Stimulated activated CD8-positive, alpha-beta memory T cell treated with anti-CD3 and anti-CD28 coated beads, Interleukin-4, amount 100 ng/mL, for 48 hours (primary cell): Measurements from ENCODE around the gene UQCRHL.
A peak's percentile ranks its signal among the peaks of the same experiment; 100 is the strongest.
"Not testable (repeated sequence)": the region's sequence is repeated elsewhere in the genome, so short reads cannot be mapped to it uniquely, and the experiment has no call there.

Experiments used
- DNase-seq: peaks from one replicate; pipeline ENCODE4 v3.0.0-alpha.2; 2020

UQCRHL gene

GRCh38 chr1:15807549-15807948 lies at the start of gene UQCRHL:
Gene UQCRHL, minus strand, starts transcription at chr1:15807649. Its CDS starts 0 bp downstream, at chr1:15807649.
- not testable (repeated sequence) for DNase-seq

- DNase-seq: no peak
These were observed 49.4 kb upstream of the UQCRHL start for GRCh38 chr1:15856888-15857287.

- no peak for DNase-seq
These were observed 45.4 kb upstream of the UQCRHL start for GRCh38 chr1:15852828-15853302.

- no peak for DNase-seq
These were observed 44.8 kb upstream of the UQCRHL start for GRCh38 chr1:15852036-15852827.

GRCh38 chr1:15851210-15852035 lies 44.0 kb upstream of the UQCRHL start:
- DNase-seq: no peak

- no peak for DNase-seq
These were observed 43.1 kb upstream of the UQCRHL start for GRCh38 chr1:15850471-15851001.

- DNase-seq: peak; percentile 55
These were observed 42.4 kb upstream of the UQCRHL start for GRCh38 chr1:15849775-15850324.

- DNase-seq: peak; percentile 82
These were observed 41.7 kb upstream of the UQCRHL start for GRCh38 chr1:15848929-15849774.

GRCh38 chr1:15848143-15848928 lies 40.9 kb upstream of the UQCRHL start:
- DNase-seq: peak; percentile 60

- no peak for DNase-seq
These were observed 40.4 kb upstream of the UQCRHL start for GRCh38 chr1:15847893-15848142.

- peak; percentile 98 for DNase-seq
These were observed 39.8 kb upstream of the UQCRHL start, which contains the start of gene SPEN for GRCh38 chr1:15847100-15847892. Gene SPEN, plus strand, starts transcription at chr1:15847707. Its CDS starts 361 bp downstream, at chr1:15848068.

- not testable (repeated sequence) for DNase-seq
These were observed 38.6 kb upstream of the UQCRHL start for GRCh38 chr1:15846056-15846455.

GRCh38 chr1:15843826-15844572 lies 36.5 kb upstream of the UQCRHL start:
- no peak for DNase-seq

- no peak for DNase-seq
These were observed 31.3 kb upstream of the UQCRHL start for GRCh38 chr1:15838721-15839120.

GRCh38 chr1:15837931-15838330 lies 30.5 kb upstream of the UQCRHL start:
- DNase-seq: no peak

- peak; percentile 76 for DNase-seq
These were observed 29.6 kb upstream of the UQCRHL start for GRCh38 chr1:15836772-15837669.

GRCh38 chr1:15836511-15836771 lies 29.0 kb upstream of the UQCRHL start:
- DNase-seq: peak; percentile 31

GRCh38 chr1:15835741-15836510 lies 28.5 kb upstream of the UQCRHL start:
- DNase-seq: peak; percentile 99
